Stimulated activated CD8-positive, alpha-beta memory T cell treated with anti-CD3 and anti-CD28 coated beads, Interleukin-7, amount 100 ng/mL, for 4 hours (primary cell): ENCODE measurements around the gene FIGN.

ENCODE experiments used
- DNase-seq, 2 donors: peaks; one replicate each; pipeline ENCODE4 v3.0.0-alpha.2; 2020; ENCODE audit warnings: low read depth in 2 of 2

FIGN gene

GRCh38 chr2:163735685-163736432 lies at the start of gene FIGN:
Gene FIGN, minus strand, starts transcription at chr2:163736008. Its CDS starts 1,081 bp downstream, at chr2:163734927.
- no peak for DNase-seq

DNA sequence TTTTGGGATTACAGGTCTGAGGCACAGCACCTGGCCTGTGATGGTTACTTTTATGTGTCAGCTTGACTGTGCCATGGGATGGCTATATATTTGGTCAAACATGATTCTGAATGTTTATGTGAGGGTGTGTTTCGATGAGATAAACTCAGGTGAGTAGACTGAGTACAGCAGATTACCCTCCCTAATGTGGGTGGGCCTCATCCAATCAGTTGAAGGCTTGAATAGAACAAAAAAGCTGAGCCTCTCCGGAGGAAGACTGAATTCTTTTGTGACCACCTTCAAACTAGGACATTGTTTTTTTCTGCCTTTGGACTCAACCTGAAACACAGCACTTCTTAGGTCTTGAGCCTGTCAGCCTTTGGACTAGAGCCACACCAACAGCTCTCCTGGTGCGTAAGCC lies 49.4 kb upstream of the FIGN start:
- DNase-seq: no peak

- no peak for DNase-seq
Observed at GRCh38 chr2:163779970-163780597, 44.3 kb upstream of the FIGN start.

GRCh38 chr2:163778045-163778781 lies 42.4 kb upstream of the FIGN start:
- no peak for DNase-seq

GRCh38 chr2:163775304-163775703 lies 39.5 kb upstream of the FIGN start:
- no peak for DNase-seq

DNA sequence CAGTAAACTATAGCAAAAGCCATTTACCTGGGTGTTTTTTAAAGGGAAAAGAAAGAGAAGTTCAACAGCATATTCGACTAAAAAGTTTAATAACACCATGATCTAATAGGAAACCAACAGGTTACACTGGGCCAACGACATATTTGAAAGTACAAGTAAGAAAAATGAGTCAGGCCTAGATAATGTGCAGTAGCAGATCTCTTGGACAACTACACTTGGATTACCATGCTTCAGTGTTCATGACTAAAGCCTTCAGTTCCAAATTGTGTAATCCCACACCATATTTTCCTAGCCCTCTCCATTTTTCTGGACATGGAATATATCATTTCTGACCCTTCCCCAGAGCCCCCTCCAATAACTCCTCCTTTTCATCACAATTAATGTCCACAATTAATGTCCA lies 39.1 kb upstream of the FIGN start:
- no peak for DNase-seq

DNA sequence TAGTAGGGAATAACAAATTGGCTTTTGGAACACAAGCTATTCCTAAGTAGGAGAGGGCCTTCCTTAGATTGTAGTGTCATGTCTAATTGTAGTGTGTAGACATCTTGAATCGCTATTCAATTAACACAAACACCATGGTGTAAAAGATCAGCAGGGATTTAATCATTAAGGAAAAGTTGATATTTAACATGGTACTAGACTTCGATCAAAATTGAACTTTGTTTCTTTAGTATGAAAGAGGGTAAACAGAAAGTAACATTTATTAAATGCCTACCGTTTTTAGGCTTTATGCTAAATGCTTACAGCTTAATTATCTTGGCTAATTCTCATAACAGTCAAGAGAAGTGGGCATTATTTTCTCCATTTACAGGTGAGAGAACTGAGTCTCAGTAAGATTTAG lies 37.5 kb upstream of the FIGN start:
- no peak for DNase-seq

DNA sequence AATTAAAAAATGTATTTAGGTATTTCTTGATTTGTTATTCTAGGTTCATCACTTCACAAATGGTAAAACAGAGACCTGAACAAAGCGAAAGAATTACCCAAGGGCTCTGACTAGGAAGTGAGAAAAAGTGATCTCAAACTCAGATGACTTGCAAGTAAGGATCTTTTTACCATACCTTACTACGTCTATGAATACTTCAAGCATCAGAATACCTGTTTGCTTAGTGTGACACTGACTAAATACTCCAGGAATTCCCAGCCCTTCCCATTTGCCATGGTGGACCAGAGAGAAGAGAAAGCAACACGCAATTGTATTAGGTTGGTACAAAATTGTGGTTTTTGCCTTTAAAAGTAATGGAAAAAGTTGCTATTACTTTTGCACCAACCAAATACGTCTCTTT lies 35.8 kb upstream of the FIGN start:
- no peak for DNase-seq

DNA sequence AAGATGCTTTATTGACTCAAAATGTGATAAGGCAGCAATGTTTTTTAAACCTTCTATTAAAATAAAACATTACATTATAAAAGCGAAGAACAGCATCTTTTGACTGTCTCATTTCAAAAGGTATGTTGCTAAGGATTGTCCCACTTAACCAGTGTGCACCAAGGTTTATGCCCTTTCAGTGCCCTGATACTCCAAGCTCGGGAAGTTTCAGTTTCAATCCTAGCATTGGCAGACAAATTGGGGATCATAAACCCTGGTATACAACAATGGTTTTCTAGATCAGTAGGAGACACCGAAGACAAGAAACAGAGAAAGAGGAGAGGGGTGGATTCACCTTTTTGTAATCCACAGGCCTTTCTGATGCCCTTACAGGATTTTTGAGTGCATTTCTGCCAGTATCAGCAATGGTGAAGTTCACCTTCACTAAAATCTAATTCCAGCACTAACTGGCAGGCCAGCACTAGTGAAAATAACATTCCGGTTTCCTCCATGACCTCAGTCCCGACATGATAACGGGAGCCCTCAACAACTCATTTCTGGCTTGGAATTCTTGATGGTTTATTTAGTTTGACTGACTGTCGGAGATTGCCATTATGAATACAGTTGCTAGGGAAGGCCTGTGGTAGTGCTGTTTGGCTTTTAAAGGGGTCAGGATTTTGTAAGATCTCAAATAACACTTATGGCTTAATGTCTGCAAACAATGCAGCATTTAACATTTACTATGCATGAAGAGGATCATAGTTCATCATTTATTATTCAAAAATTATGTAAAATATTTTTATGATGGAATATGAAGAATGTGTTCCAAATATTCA lies 33.3 kb upstream of the FIGN start:
- no peak for DNase-seq

GRCh38 chr2:163767097-163767496 lies 31.3 kb upstream of the FIGN start:
- no peak for DNase-seq

DNA sequence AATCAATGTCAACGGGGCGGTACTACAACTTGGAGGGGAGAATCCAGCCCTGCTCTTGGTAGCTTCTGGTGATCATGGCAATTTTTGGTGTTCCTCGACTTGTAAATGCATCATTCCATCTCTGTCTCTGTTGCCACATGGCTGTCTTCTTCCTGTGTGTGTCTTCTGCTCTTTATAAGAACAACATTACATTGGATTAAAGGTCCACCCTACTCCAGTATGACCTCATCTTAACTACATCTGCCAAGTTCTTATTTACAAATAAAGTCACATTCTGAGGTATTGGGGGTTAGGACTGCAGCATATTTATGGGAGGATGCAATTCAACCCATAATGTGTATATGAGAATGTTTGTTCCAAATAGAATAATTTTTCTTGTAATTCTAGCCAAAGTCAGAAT lies 28.8 kb upstream of the FIGN start:
- no peak for DNase-seq

GRCh38 chr2:163759013-163759412 lies 23.2 kb upstream of the FIGN start:
- no peak for DNase-seq

GRCh38 chr2:163757814-163758213 lies 22.0 kb upstream of the FIGN start:
- no peak for DNase-seq

DNA sequence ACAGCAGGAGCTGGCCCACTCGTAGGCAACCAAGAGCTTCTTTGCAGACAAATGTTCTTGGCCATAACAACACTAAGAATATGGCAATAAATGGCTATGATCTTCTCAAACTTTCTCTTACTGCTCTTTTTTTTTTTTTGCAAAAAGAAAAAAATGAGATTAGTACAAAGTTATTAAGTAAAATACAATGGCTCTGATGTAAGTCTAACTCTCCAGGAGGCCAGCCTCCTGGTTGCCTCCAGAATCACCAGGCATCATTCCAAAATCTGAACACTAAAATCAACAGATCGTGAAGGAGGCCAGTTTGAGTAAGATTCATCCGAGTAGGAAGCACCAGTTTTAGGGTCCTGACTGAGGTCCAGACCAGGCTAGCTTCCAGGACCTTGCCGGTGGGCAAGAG lies 20.8 kb upstream of the FIGN start:
- no peak for DNase-seq

GRCh38 chr2:163755366-163755765 lies 19.6 kb upstream of the FIGN start:
- no peak for DNase-seq

- no peak for DNase-seq
Observed at GRCh38 chr2:163753726-163754125, 17.9 kb upstream of the FIGN start.

DNA sequence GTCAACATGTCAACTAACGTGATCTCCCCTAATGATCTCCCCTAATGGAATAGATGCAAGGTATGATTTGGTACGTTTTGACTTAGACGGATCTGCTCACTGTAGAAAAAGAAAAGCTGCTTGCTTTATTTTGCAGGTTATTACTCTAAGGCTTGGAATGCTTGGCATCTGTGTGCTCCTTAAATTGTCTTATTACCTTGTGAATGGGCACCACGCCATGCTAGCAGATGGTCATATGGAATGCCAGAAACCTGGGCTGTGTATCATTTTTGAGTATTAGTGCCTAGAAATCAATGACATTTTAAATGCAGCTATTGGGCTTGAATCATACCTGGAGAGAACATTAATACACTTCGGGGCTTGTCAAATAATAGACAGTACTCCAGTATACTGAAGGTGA lies 16.5 kb upstream of the FIGN start:
- no peak for DNase-seq

DNA sequence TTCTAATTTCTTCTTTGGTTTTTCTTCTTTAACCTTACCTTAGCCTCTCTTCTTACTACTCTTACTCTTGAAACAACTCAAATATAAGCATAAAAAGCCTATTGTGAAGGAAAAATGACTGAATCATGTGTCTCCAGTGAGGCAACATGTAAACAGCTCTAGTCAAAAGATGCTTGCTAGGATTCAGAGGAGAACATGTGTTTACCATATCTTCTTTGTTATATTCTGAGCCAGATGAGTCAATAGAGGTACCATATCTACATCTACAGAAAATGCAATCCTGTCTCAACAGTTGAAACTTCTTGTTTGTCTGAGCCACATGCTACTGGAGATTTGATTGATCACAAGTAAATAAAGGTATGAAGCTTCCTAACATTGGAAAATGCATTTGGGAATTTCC lies 15.9 kb upstream of the FIGN start:
- DNase-seq: no peak

GRCh38 chr2:163748420-163748819 lies 12.6 kb upstream of the FIGN start:
- no peak for DNase-seq

DNA sequence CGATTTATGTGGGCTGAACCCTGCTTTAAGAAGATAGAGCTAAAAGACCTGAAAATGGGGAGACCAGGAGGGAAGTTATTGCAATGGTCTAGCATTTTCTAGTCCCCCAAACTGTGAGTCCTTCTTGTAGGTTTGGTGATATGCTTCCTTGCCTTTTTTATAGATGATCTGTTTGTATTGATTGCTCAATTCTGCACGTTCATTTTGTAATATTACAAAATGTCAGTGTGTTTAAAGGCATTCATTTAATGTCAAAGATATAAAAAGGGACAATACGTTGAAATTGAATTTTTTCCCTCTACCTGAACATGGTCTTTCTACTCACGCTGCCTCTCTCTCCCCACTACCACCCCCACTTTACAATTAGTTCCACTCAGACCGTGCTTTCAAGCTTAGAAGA lies 5.6 kb upstream of the FIGN start:
- no peak for DNase-seq

DNA sequence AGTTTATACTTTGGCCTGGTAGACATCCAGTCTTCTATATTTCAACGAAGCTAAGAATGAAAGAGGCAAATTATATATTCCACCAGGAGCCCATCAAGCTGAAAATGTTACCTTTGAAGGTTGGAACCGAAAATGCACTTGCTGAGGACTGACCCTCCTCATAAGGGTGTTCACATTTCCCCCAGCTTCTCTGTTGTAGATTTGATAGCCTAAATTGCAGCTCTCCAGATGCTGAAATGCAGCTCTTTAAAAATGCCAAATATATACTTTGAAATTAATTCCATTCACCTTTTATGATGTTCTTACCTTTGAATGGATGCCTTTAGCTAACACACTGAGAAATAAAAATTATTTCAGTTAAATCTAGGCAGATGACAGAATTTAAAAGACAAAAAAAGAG lies 1.8 kb upstream of the FIGN start:
- DNase-seq: no peak

- no peak for DNase-seq
Observed at GRCh38 chr2:163737190-163737439, 1.3 kb upstream of the FIGN start.
